Astrocyte (in vitro differentiated cells and primary cell): ENCODE results near the gene QTRT2. TPM values are rescaled to one million over a fixed set of nuclear protein-coding genes. Genes with fewer than 3 reads are reported as not detected.
A peak's percentile ranks its signal among the peaks of the same experiment; 100 is the strongest.

Source experiments
- DNase-seq: peaks from one replicate; pipeline ENCODE4 v3.0.0-alpha.2; 2010; ENCODE audit warnings: low read depth
- FAIRE-seq: peaks from 2 replicates; lab custom pipeline; 2011; peaks lifted over from hg19 to GRCh38; lab: Jason Lieb, UNC
- H2AFZ ChIP-seq: 2 replicates; pipeline ENCODE4 v1.6.0; 2012; ENCODE audit warnings: low read depth, low read length, inconsistent platforms
- H3K27ac ChIP-seq: 2 replicates; pipeline ENCODE4 v1.5.1; 2011; ENCODE audit warnings: low read depth, low read length, inconsistent platforms
- H3K27me3 ChIP-seq: 2 replicates; pipeline ENCODE4 v1.6.0; 2011; ENCODE audit warnings: low read length, inconsistent platforms; ENCODE audit not compliant: insufficient read depth
- H3K36me3 ChIP-seq: 2 replicates; pipeline ENCODE4 v1.5.1; 2011; ENCODE audit warnings: low read length, inconsistent platforms; ENCODE audit not compliant: insufficient read depth
- H3K4me1 ChIP-seq: 2 replicates; pipeline ENCODE4 v1.5.1; 2011; ENCODE audit warnings: low read length, inconsistent platforms; ENCODE audit not compliant: insufficient read depth
- H3K4me2 ChIP-seq: 2 replicates; pipeline ENCODE4 v1.6.0; 2012; ENCODE audit warnings: low read length, inconsistent platforms
- H3K4me3 ChIP-seq: 2 replicates; pipeline ENCODE4 v1.5.1; 2011; ENCODE audit warnings: low read depth, mild to moderate bottlenecking, low read length, inconsistent platforms; ENCODE audit not compliant: insufficient read depth
- H3K79me2 ChIP-seq: 2 replicates; pipeline ENCODE4 v1.6.0; 2012; ENCODE audit warnings: mild to moderate bottlenecking, low read length, inconsistent platforms; ENCODE audit not compliant: insufficient read depth
- H3K9ac ChIP-seq: 2 replicates; pipeline ENCODE4 v1.6.0; 2012; ENCODE audit warnings: mild to moderate bottlenecking, low read length, inconsistent platforms
- H3K9me3 ChIP-seq: 2 replicates; pipeline ENCODE4 v1.5.1; 2012; ENCODE audit warnings: low read depth, mild to moderate bottlenecking, low read length, inconsistent platforms; ENCODE audit not compliant: insufficient read depth
- H4K20me1 ChIP-seq: 2 replicates; pipeline ENCODE4 v1.6.0; 2012; ENCODE audit warnings: low read length, inconsistent platforms; ENCODE audit not compliant: insufficient read depth
- H3K27ac Mint-ChIP-seq: one replicate; pipeline ENCODE4 v1.8.0; 2021; ENCODE audit warnings: mild to moderate bottlenecking, mixed read lengths; ENCODE audit not compliant: unreplicated experiment
- H3K27me3 Mint-ChIP-seq: one replicate; pipeline ENCODE4 v1.8.0; 2021; ENCODE audit warnings: low read depth, mixed read lengths; ENCODE audit not compliant: unreplicated experiment
- H3K36me3 Mint-ChIP-seq: one replicate; pipeline ENCODE4 v1.8.0; 2021; ENCODE audit warnings: low read depth, mixed read lengths; ENCODE audit not compliant: unreplicated experiment
- H3K4me1 Mint-ChIP-seq: one replicate; pipeline ENCODE4 v1.8.0; 2021; ENCODE audit warnings: low read depth, mixed read lengths; ENCODE audit not compliant: unreplicated experiment
- H3K4me3 Mint-ChIP-seq: one replicate; pipeline ENCODE4 v1.8.0; 2021; ENCODE audit warnings: mild to moderate bottlenecking, moderate library complexity, mixed read lengths; ENCODE audit not compliant: unreplicated experiment
- H3K9me3 Mint-ChIP-seq: one replicate; pipeline ENCODE4 v1.8.0; 2021; ENCODE audit warnings: mild to moderate bottlenecking, mixed read lengths; ENCODE audit not compliant: unreplicated experiment
- CTCF ChIP-seq: IDR thresholded peaks from 2 replicates; pipeline ENCODE4 v1.5.1; 2011; ENCODE audit warnings: low read depth, mild to moderate bottlenecking, inconsistent platforms, low read length, moderate library complexity; ENCODE audit not compliant: insufficient read depth
- EZH2 ChIP-seq: IDR thresholded peaks from 2 replicates; pipeline ENCODE4 v1.6.1; 2012; ENCODE audit warnings: mild to moderate bottlenecking, low read length, inconsistent platforms; ENCODE audit not compliant: insufficient read depth
- total RNA-seq: library from RNA; stranded (reverse); gene quantifications from 2 replicates; pipeline ENCODE4 v1.2.1, GENCODE V29; 2021

Gene QTRT2
- total RNA-seq, 1 donor from 2014 or later = 22.7 TPM

DNA sequence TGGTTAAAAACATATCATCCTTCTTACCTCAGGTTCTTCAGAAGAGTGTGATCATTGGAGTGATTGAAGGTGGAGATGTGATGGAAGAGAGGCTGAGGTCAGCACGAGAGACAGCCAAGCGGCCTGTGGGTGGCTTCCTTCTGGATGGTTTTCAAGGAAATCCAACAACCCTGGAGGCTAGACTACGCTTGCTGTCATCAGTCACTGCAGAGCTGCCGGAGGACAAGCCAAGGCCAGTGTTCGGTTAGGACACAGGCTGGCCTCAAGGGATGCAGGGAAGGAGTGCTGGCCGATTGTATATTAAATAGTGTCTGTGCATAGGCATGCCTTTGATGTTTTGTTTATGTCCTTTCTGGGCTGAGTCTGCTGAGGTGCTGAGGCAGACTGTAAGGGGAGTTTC is 20.2 kb downstream of the QTRT2 start:
- H3K27ac Mint-ChIP-seq = no peak overlapping the region
- Histone ChIP-seq H3K79me2 (no peaks in the 10 kb centered on the region), H2AFZ (no peak overlapping the region), H3K9ac (no peak overlapping the region), H4K20me1 (no peaks in the 10 kb centered on the region), H3K4me2 (no peak overlapping the region), H3K27me3 (no peaks in the 10 kb centered on the region), H3K36me3 (peaks cover 46% of the 10 kb centered on the region), H3K4me1 (no peaks in the 10 kb centered on the region), H3K4me3 (no peak overlapping the region), H3K9me3 (no peaks in the 10 kb centered on the region), H3K27ac (no peak overlapping the region)
- TF ChIP-seq EZH2 (no peak), CTCF (no peak)
- no peaks in the 10 kb centered on the region for H3K4me1 Mint-ChIP-seq
- no peak for FAIRE-seq
- DNase-seq = no peak
- H3K36me3 Mint-ChIP-seq = peaks cover 18% of the 10 kb centered on the region
- H3K27me3 Mint-ChIP-seq = no peaks in the 10 kb centered on the region
- H3K4me3 Mint-ChIP-seq = no peak overlapping the region
- no peaks in the 10 kb centered on the region for H3K9me3 Mint-ChIP-seq

GRCh38 chr3:114078126-114078525 is 21.6 kb downstream of the QTRT2 start:
- Mint-ChIP-seq H3K27ac (no peak overlapping the region), H3K27me3 (no peaks in the 10 kb centered on the region), H3K36me3 (peaks cover 15% of the 10 kb centered on the region), H3K4me3 (no peak overlapping the region), H3K9me3 (no peaks in the 10 kb centered on the region), H3K4me1 (no peaks in the 10 kb centered on the region)
- Histone ChIP-seq H3K9me3 (no peaks in the 10 kb centered on the region), H2AFZ (no peak overlapping the region), H3K36me3 (peaks cover 41% of the 10 kb centered on the region), H3K4me1 (no peaks in the 10 kb centered on the region), H3K9ac (no peak overlapping the region), H4K20me1 (no peaks in the 10 kb centered on the region), H3K4me3 (no peak overlapping the region), H3K27me3 (no peaks in the 10 kb centered on the region), H3K79me2 (no peaks in the 10 kb centered on the region), H3K4me2 (no peak overlapping the region), H3K27ac (no peak overlapping the region)
- FAIRE-seq (no peak), DNase-seq (no peak)
- no peak for TF ChIP-seq EZH2
- TF ChIP-seq CTCF = no peak

GRCh38 chr3:114079761-114080160 is 23.2 kb downstream of the QTRT2 start:
- Histone ChIP-seq H3K9me3 (no peaks in the 10 kb centered on the region), H3K79me2 (no peaks in the 10 kb centered on the region), H3K4me1 (no peaks in the 10 kb centered on the region), H4K20me1 (no peaks in the 10 kb centered on the region), H3K4me3 (no peak overlapping the region), H2AFZ (no peak overlapping the region), H3K9ac (no peak overlapping the region), H3K4me2 (peak overlapping the region; percentile 10), H3K36me3 (peaks cover 32% of the 10 kb centered on the region), H3K27me3 (no peaks in the 10 kb centered on the region), H3K27ac (no peak overlapping the region)
- H3K27me3 Mint-ChIP-seq = no peaks in the 10 kb centered on the region
- DNase-seq (peak; percentile 34), FAIRE-seq (no peak)
- TF ChIP-seq EZH2 = no peak
- no peak for TF ChIP-seq CTCF
- peaks cover 8% of the 10 kb centered on the region for H3K36me3 Mint-ChIP-seq
- H3K4me3 Mint-ChIP-seq = no peak overlapping the region
- no peaks in the 10 kb centered on the region for H3K4me1 Mint-ChIP-seq
- no peak overlapping the region for H3K27ac Mint-ChIP-seq
- no peaks in the 10 kb centered on the region for H3K9me3 Mint-ChIP-seq
